Loucy (cell line): ENCODE results near the gene NEDD4.
A peak's percentile ranks its signal among the peaks of the same experiment; 100 is the strongest.

Source experiments
- H2AFZ ChIP-seq: fragments of 200-600 bp; sonication (generic); 2 replicates; pipeline ENCODE4 v1.6.0; 2016; ENCODE audit warnings: antibody characterized with exemption, mild to moderate bottlenecking, low read length, moderate library complexity
- H3F3A ChIP-seq: fragments of 200-600 bp; 2 replicates; pipeline ENCODE4 v1.6.0; 2016; ENCODE audit warnings: antibody characterized with exemption, low read depth, mild to moderate bottlenecking
- H3K27me3 ChIP-seq: fragments of 200-600 bp; sonication (generic); 2 replicates; pipeline ENCODE4 v1.6.1; 2014; ENCODE audit warnings: low read length, mild to moderate bottlenecking; ENCODE audit not compliant: insufficient read depth, poor library complexity, severe bottlenecking
- H3K36me3 ChIP-seq: fragments of 200-600 bp; sonication (generic); 2 replicates; pipeline ENCODE4 v1.6.1; 2016; ENCODE audit warnings: low read length; ENCODE audit not compliant: insufficient read depth
- H3K4me1 ChIP-seq: fragments of 200-600 bp; sonication (generic); 2 replicates; pipeline ENCODE4 v1.5.1; 2014; ENCODE audit warnings: low read length, mild to moderate bottlenecking; ENCODE audit not compliant: insufficient read depth, poor library complexity, severe bottlenecking
- H3K4me2 ChIP-seq: fragments of 200-600 bp; sonication (generic); 2 replicates; pipeline ENCODE4 v1.6.0; 2014; ENCODE audit warnings: antibody characterized with exemption, low read length, low read depth, mild to moderate bottlenecking; ENCODE audit not compliant: poor library complexity, severe bottlenecking
- H3K4me3 ChIP-seq: fragments of 200-600 bp; sonication (generic); 2 replicates; pipeline ENCODE4 v1.5.1; 2014; ENCODE audit warnings: low read length, mild to moderate bottlenecking, mixed read lengths; ENCODE audit not compliant: poor library complexity, severe bottlenecking
- H3K79me2 ChIP-seq: fragments of 200-600 bp; sonication (generic); 2 replicates; pipeline ENCODE4 v1.6.1; 2014; ENCODE audit warnings: low read length; ENCODE audit not compliant: insufficient read depth
- H3K9ac ChIP-seq: fragments of 200-600 bp; sonication (generic); 2 replicates; pipeline ENCODE4 v1.6.0; 2014; ENCODE audit warnings: mild to moderate bottlenecking, low read depth, low read length, moderate library complexity; ENCODE audit not compliant: poor library complexity, severe bottlenecking
- H3K9me2 ChIP-seq: fragments of 200-600 bp; sonication (generic); replicated peaks from 2 replicates; pipeline ENCODE4 v1.6.1; 2016; ENCODE audit warnings: low read depth, low read length, mixed read lengths
- H3K9me3 ChIP-seq: fragments of 200-600 bp; sonication (generic); 2 replicates; pipeline ENCODE4 v1.6.1; 2014; ENCODE audit warnings: mild to moderate bottlenecking, antibody characterized with exemption, low read length, low read depth; ENCODE audit not compliant: insufficient read depth
- H4K20me1 ChIP-seq: fragments of 200-600 bp; sonication (generic); 2 replicates; pipeline ENCODE4 v1.6.0; 2014; ENCODE audit warnings: antibody characterized with exemption, low read length, mild to moderate bottlenecking; ENCODE audit not compliant: insufficient read depth, poor library complexity, severe bottlenecking
- CTCF ChIP-seq: fragments of 200-600 bp; sonication (generic); conservative IDR thresholded peaks from 2 replicates; pipeline ENCODE4 v1.5.1; 2014; ENCODE audit warnings: mild to moderate bottlenecking, antibody characterized with exemption, low read length
- EZH2phosphoT487 ChIP-seq: fragments of 200-600 bp; IDR thresholded peaks from 2 replicates; pipeline ENCODE4 v1.6.1; 2018; ENCODE audit warnings: antibody characterized with exemption, mild to moderate bottlenecking, moderate library complexity, borderline replicate concordance

Gene NEDD4

GRCh38 chr15:55800216-55800615 is 193.2 kb downstream of the NEDD4 start:
- Histone ChIP-seq H2AFZ (peak overlapping the region; percentile 91), H4K20me1 (no peaks in the 10 kb centered on the region), H3K79me2 (no peaks in the 10 kb centered on the region), H3F3A (no peaks in the 10 kb centered on the region), H3K9me3 (no peaks in the 10 kb centered on the region), H3K4me3 (no peak overlapping the region), H3K9ac (no peak overlapping the region), H3K9me2 (no peaks in the 10 kb centered on the region), H3K4me2 (no peak overlapping the region), H3K27me3 (no peaks in the 10 kb centered on the region), H3K4me1 (peaks cover 7% of the 10 kb centered on the region), H3K36me3 (no peaks in the 10 kb centered on the region)
- TF ChIP-seq EZH2phosphoT487, result no peak
- no peak for TF ChIP-seq CTCF

DNA sequence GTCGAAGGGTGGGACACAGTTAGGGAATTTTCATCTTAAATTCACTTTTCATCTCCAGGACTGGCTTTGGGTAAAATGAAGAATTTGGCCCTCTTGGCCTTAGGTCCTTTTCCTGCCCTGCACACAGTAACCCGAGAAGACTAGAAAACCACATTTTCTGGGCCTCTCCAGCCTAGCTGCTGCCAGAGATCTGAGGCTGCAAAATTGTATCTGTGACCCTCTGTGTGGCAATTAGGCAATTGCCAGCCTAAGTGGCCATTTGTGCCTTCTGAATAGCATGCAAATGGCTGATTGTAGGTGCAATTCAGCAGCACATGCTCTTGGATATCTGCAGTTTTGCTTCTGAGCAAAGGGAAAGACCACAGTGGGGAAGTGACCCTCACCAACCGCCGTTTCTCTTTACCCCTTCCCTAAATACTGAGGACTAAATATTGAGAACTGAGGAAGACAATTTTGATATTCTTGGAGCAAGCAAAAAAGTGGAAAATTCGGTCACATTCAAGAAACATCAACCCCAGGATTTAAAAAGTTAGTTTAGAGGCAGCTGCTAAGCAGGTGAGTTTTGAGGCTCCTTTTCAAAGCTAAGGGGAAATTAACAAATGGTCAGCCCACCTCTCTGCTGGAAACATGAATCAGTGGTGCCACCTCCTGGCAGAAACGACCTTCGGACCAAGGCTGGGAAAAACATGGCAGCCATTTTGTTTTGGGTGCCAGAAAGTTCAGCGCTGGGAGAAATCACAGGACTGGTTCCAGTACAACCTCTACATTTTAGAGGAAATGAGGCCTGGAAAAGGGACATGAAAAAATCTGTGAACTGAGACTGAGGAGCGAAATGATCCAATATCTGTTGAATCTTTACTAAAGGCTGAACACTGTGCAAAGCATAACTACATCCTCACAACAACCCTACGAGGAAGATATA is 193.9 kb downstream of the NEDD4 start:
- no peaks in the 10 kb centered on the region for H4K20me1 ChIP-seq
- no peaks in the 10 kb centered on the region for H3K36me3 ChIP-seq
- peak overlapping the region; percentile 91 for H2AFZ ChIP-seq
- no peaks in the 10 kb centered on the region for H3K27me3 ChIP-seq
- peak overlapping the region; percentile 15 for H3K9ac ChIP-seq
- H3K4me2 ChIP-seq, result no peak overlapping the region
- no peaks in the 10 kb centered on the region for H3F3A ChIP-seq
- no peaks in the 10 kb centered on the region for H3K9me3 ChIP-seq
- H3K4me3 ChIP-seq, result no peak overlapping the region
- no peaks in the 10 kb centered on the region for H3K79me2 ChIP-seq
- TF ChIP-seq EZH2phosphoT487, result no peak
- TF ChIP-seq CTCF, result peak; percentile 94
- H3K4me1 ChIP-seq, result peaks cover 7% of the 10 kb centered on the region
- H3K9me2 ChIP-seq, result no peaks in the 10 kb centered on the region

DNA sequence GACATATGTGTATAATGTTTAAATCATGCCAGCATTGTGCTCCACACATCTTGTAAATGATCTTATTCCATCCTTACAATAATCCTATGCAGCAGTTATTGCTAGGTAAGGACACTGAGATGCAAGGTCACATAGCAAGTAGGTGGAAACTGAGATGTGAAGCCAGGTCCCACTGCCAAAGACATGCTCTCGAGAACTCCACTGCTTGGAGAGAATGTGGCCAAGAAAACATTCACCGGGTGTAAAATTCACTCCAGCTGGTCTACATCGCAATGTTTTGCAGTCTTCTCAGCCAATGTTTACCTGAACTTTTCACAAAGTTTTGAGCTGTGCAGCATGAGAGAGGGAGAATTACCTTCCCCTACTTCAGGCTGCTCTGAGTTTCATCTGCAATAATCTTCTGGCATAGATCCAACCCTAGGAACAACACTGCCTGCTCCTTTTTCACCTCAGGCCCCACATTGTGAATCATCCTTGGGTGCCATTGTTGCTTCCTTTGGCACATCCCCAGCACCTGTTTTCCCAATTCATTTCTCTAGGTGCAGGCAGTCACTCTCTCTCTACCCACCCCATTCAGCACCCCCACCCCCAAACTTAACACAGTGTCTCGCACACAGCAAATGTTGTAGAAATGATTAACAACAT is 197.0 kb downstream of the NEDD4 start:
- Histone ChIP-seq H3K4me2 (no peak overlapping the region), H3K9me3 (peaks cover 3% of the 10 kb centered on the region; the same call in 1 of the 2 replicates), H2AFZ (no peak overlapping the region), H3K36me3 (no peaks in the 10 kb centered on the region), H3K4me1 (peaks cover 7% of the 10 kb centered on the region), H3K4me3 (no peak overlapping the region), H3K9me2 (no peaks in the 10 kb centered on the region), H3F3A (no peaks in the 10 kb centered on the region), H3K27me3 (no peaks in the 10 kb centered on the region), H3K9ac (no peak overlapping the region), H4K20me1 (no peaks in the 10 kb centered on the region), H3K79me2 (no peaks in the 10 kb centered on the region)
- no peak for TF ChIP-seq CTCF
- no peak for TF ChIP-seq EZH2phosphoT487
